HCT116 (cell line): Measurements from ENCODE around the gene EPHA10. TPM values are rescaled to one million over a fixed set of nuclear protein-coding genes. Genes with fewer than 3 reads are reported as not detected.

Source experiments
- ATAC-seq: fragments of 200-7000 bp; cut with Tn5 transposase; 2 replicates; pipeline ENCODE4 v1.9.1; 2020; ENCODE audit warnings: mild to moderate bottlenecking, moderate library complexity
- BruUV-seq: library from RNA; stranded (reverse); fragments of 400-500 nt; replicated peaks from 2 replicates; lab custom pipeline; 2021; lab: Mats Ljungman, UMichigan
- CTCF ChIA-PET: fragments of 300-600 bp; sonication (Branson Sonifier 250); formaldehyde crosslinking; loops from one replicate; lab custom pipeline; 2021; ENCODE audit warnings: antibody characterized with exemption; lab: Charles Lee
- POLR2A ChIA-PET: fragments of 300-600, 350-600 bp; sonication (Branson Sonifier 250); formaldehyde crosslinking; loops from one replicate; lab custom pipeline; 2021; ENCODE audit warnings: antibody characterized with exemption; lab: Charles Lee
- RAD21 ChIA-PET, 2 experiments: fragments of 300-600 bp; sonication (Branson Sonifier 250); formaldehyde crosslinking; loops; one replicate each; lab custom pipeline; 2023; ENCODE audit warnings: low total read pairs in 2 of 2; ENCODE audit not compliant: uncharacterized antibody in 2 of 2, unreplicated experiment in 2 of 2, low non-redundant PET in 1 of 2; lab: Charles Lee
- DNase-seq: peaks from one replicate; pipeline ENCODE4 v3.0.0-alpha.2; 2010; ENCODE audit warnings: low read depth, low spot score
- H2AFZ ChIP-seq: fragments of 200-600 bp; shearing (Covaris generic), sonication (generic); 2 replicates; pipeline ENCODE4 v1.6.1; 2017; ENCODE audit warnings: low read depth, mixed run types, mixed read lengths, antibody characterized with exemption, low read length; ENCODE audit not compliant: poor library complexity, severe bottlenecking
- H3K27ac ChIP-seq: 2 replicates; pipeline ENCODE4 v1.5.1; 2012; ENCODE audit warnings: low read depth, low read length
- H3K27me3 ChIP-seq: fragments of 200-600 bp; sonication (generic); 2 replicates; pipeline ENCODE4 v1.6.1; 2016; ENCODE audit warnings: mixed run types, low read length, mixed read lengths; ENCODE audit not compliant: insufficient read depth
- H3K36me3 ChIP-seq, 2 experiments: fragments of 200-500 bp in 1 of 2; fragments of 200-600 bp in 1 of 2; sonication (Bioruptor generic) in 1 of 2; sonication (generic) in 1 of 2; 2 replicates each; pipeline versions ENCODE4 v1.5.1 to v1.6.1; 2014 to 2016; ENCODE audit warnings: low read length in 2 of 2, inconsistent platforms in 1 of 2, mixed read lengths in 1 of 2, mixed run types in 1 of 2; ENCODE audit not compliant: insufficient read depth in 2 of 2, control insufficient read depth in 1 of 2
- H3K4me1 ChIP-seq, 2 experiments: fragments of 200-600 bp in 1 of 2; sonication (generic) in 1 of 2; 2 replicates each; pipeline versions ENCODE4 v1.5.1 to v1.6.1; 2012 to 2017; ENCODE audit warnings: low read length in 2 of 2, inconsistent platforms in 1 of 2, mild to moderate bottlenecking in 1 of 2, mixed read lengths in 1 of 2, mixed run types in 1 of 2, moderate library complexity in 1 of 2; ENCODE audit not compliant: insufficient read depth in 2 of 2, control insufficient read depth in 1 of 2
- H3K4me2 ChIP-seq: fragments of 200-600 bp; sonication (generic); 2 replicates; pipeline ENCODE4 v1.6.1; 2017; ENCODE audit warnings: mixed run types, low read length, mixed read lengths
- H3K4me3 ChIP-seq, 2 experiments: fragments of 200-600 bp in 1 of 2; sonication (generic) in 1 of 2; replicated peaks in 1 of 2; 2 replicates each; pipeline ENCODE4 v1.5.1; 2011 to 2016; ENCODE audit warnings: low read length in 2 of 2, control low read depth in 1 of 2, low read depth in 1 of 2, mild to moderate bottlenecking in 1 of 2, mixed read lengths in 1 of 2, mixed run types in 1 of 2
- H3K79me2 ChIP-seq: fragments of 200-600 bp; sonication (generic); 2 replicates; pipeline ENCODE4 v1.6.1; 2017; ENCODE audit warnings: mild to moderate bottlenecking, mixed run types, low read length, moderate library complexity, mixed read lengths; ENCODE audit not compliant: insufficient read depth
- H3K9ac ChIP-seq: fragments of 200-600 bp; sonication (generic); 2 replicates; pipeline ENCODE4 v1.6.1; 2016; ENCODE audit warnings: low read length, mixed read lengths
- H3K9me2 ChIP-seq: fragments of 200-600 bp; sonication (generic), shearing (Covaris generic); 2 replicates; pipeline ENCODE4 v1.6.1; 2017; ENCODE audit warnings: mixed run types, mild to moderate bottlenecking, moderate library complexity; ENCODE audit not compliant: insufficient read depth
- H3K9me3 ChIP-seq, 2 experiments: fragments of 200-500 bp in 1 of 2; fragments of 200-600 bp in 1 of 2; sonication (Bioruptor generic) in 1 of 2; sonication (generic) in 1 of 2; 2 replicates each; pipeline ENCODE4 v1.6.1; 2014 to 2017; ENCODE audit warnings: low read length in 2 of 2, mixed read lengths in 2 of 2, inconsistent platforms in 1 of 2, low read depth in 1 of 2, mild to moderate bottlenecking in 1 of 2, mixed run types in 1 of 2, moderate library complexity in 1 of 2; ENCODE audit not compliant: control insufficient read depth in 1 of 2, insufficient read depth in 1 of 2
- H4K20me1 ChIP-seq: fragments of 200-600 bp; sonication (generic), shearing (Covaris generic); 2 replicates; pipeline ENCODE4 v1.6.1; 2017; ENCODE audit warnings: mixed run types, mild to moderate bottlenecking, moderate library complexity; ENCODE audit not compliant: insufficient read depth
- EZH2 ChIP-seq: fragments of 200-600 bp; sonication (generic); IDR thresholded peaks from 2 replicates; pipeline ENCODE4 v1.6.1; 2017; ENCODE audit warnings: antibody characterized with exemption, mixed run types
- EZH2phosphoT487 ChIP-seq: fragments of 200-600 bp; IDR thresholded peaks from 2 replicates; pipeline ENCODE4 v1.6.1; 2018; ENCODE audit warnings: antibody characterized with exemption, borderline replicate concordance
- ZFX ChIP-seq: fragments of 450-650 bp; IDR thresholded peaks from 2 replicates; pipeline ENCODE4 v1.6.1; 2017
- intact Hi-C: fragments of 100-400 bp; cut with micrococcal nuclease; formaldehyde crosslinking; loops from 2 replicates; pipeline ENCODE4 v1.10.0; 2022
- total RNA-seq: library from RNA; stranded (reverse); gene quantifications from one replicate; pipeline ENCODE4 v1.2.1, GENCODE V29; 2021; ENCODE audit not compliant: unreplicated experiment
- TF ChIP-seq, protein P1 (sequence below): IDR thresholded peaks from 2 replicates; pipeline ENCODE4 v1.6.1; 2012; ENCODE audit warnings: low read depth
- TF ChIP-seq, protein P2 (sequence below): IDR thresholded peaks from 2 replicates; pipeline ENCODE4 v1.6.1; 2012

EPHA10 gene
- total RNA-seq, 1 experiment from 2014 or later, result 6.5 TPM

DNA sequence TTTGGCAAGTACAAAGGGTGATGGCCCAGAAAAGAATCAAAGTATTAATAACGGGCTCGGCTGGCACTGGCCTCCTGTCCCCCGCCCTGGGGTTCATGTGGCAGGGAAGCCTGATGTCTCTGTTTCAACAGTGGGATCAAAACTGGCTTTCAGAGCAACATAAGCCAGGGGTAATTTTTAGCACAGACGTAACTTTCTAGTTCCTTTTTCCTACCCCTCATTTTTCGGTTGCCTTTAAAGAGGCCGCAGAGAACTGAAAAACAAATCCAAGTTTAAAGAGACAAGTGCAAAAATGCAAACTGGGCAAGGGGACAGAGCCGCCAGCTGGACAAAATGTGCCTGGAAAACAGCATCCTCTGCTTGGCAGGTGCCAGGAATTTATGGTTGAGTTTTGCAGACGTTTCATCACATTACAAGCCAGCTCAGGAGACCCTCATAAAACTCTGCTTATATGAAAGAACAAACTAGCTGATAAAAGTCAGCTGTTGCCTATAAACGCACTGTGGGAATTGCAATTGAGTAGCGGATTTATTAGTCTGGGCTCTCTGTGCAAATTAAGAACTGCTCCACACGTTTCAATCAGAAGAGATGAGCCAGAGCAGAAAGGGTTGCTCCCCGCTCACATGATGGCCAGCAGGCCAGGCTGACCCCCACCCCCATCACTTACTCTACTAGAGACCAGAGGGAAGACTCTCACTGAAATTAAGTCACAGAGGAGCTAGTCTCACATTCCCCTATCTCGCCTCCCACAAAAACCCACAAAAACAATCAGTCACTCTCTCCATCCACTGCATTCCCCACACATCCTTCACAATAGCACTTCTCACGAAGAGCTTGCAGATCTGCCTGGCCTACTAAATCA lies 88.4 kb downstream of the EPHA10 start (continued):
- TF ChIP-seq, protein P1, sequence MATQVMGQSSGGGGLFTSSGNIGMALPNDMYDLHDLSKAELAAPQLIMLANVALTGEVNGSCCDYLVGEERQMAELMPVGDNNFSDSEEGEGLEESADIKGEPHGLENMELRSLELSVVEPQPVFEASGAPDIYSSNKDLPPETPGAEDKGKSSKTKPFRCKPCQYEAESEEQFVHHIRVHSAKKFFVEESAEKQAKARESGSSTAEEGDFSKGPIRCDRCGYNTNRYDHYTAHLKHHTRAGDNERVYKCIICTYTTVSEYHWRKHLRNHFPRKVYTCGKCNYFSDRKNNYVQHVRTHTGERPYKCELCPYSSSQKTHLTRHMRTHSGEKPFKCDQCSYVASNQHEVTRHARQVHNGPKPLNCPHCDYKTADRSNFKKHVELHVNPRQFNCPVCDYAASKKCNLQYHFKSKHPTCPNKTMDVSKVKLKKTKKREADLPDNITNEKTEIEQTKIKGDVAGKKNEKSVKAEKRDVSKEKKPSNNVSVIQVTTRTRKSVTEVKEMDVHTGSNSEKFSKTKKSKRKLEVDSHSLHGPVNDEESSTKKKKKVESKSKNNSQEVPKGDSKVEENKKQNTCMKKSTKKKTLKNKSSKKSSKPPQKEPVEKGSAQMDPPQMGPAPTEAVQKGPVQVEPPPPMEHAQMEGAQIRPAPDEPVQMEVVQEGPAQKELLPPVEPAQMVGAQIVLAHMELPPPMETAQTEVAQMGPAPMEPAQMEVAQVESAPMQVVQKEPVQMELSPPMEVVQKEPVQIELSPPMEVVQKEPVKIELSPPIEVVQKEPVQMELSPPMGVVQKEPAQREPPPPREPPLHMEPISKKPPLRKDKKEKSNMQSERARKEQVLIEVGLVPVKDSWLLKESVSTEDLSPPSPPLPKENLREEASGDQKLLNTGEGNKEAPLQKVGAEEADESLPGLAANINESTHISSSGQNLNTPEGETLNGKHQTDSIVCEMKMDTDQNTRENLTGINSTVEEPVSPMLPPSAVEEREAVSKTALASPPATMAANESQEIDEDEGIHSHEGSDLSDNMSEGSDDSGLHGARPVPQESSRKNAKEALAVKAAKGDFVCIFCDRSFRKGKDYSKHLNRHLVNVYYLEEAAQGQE, result no peak
- TF ChIP-seq EZH2phosphoT487 (no peak), EZH2 (no peak)

DNA sequence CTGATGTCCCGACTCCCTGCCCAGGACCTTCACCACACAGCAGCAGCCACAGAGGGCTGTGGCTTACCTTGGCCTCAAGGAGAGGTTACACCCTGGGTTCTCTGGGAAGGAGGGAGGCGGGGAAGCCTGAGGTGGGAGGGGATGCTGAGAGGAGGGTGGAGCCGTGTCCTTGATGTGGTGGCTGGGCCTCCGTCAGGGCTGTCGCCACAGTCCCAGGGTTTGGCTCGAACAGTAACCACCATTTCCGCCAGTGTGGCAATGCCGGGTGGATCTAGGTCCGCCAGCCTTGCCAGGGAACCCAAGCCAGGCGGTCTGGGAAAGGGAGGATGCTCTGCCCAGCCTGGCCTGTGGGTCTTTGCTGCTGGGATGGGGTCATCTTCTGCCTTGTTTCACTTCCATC lies 91.0 kb downstream of the EPHA10 start:
- no peak overlapping the region for H3K4me2 ChIP-seq
- ChIA-PET POLR2A (no interaction called here), RAD21 (no interaction called here), CTCF (no interaction called here)
- no TSS peak for BruUV-seq
- H3K27me3 ChIP-seq, result peaks cover 20% of the 10 kb centered on the region; the same call in 1 of the 2 replicates
- H3K4me1 ChIP-seq, result no peaks in the 10 kb centered on the region; a peak in 1 of 4 replicates
- H4K20me1 ChIP-seq, result no peaks in the 10 kb centered on the region
- no peak overlapping the region for H2AFZ ChIP-seq
- no peak overlapping the region for H3K4me3 ChIP-seq
- no peaks in the 10 kb centered on the region for H3K36me3 ChIP-seq
- no peak for DNase-seq
- H3K9me2 ChIP-seq, result no peaks in the 10 kb centered on the region
- H3K79me2 ChIP-seq, result no peaks in the 10 kb centered on the region
- TF ChIP-seq, protein P2, sequence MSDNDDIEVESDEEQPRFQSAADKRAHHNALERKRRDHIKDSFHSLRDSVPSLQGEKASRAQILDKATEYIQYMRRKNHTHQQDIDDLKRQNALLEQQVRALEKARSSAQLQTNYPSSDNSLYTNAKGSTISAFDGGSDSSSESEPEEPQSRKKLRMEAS, result no peak
- no peak for TF ChIP-seq ZFX
- H3K9me3 ChIP-seq, result no peaks in the 10 kb centered on the region
- H3K27ac ChIP-seq, result no peak overlapping the region
- H3K9ac ChIP-seq, result no peak overlapping the region
- peak; percentile 85 for ATAC-seq
- intact Hi-C loops, result no loop called here
